ENCODE results near the gene GJB2. TPM values are rescaled to one million over a fixed set of nuclear protein-coding genes. Genes with fewer than 3 reads are reported as not detected.

Gene GJB2
- total RNA-seq, 1 experiment from 2014 or later, result 0.75 TPM

DNA sequence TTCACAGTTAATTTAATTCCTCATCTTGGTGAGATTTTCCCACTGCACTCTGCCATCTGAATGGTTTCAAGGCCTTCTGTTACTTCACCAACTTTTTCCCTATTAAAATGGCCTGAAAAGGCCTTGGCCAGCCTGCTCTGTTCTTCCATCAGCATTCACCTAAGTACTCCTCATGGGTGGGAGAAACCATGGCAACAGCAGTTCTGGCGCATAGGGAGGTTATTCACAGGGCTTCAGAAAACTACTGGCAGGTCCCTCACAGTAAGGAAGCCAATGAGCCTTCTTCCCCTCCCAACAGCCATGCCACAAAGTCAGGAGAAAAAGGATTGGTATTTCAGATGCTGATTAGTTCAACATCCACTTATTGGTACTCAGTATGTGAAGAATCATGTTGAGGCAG is 17.2 kb upstream of the GJB2 start:
- H3K9me3 Mint-ChIP-seq (ENCODE audit: unreplicated experiment), result peaks cover 12% of the 10 kb centered on the region
- Histone ChIP-seq H3K36me3 (ENCODE audit: control insufficient read depth, insufficient read depth, low read length) (no peaks in the 10 kb centered on the region), H3K9me3 (no peaks in the 10 kb centered on the region), H3K27me3 (replicated peaks; ENCODE audit: control insufficient read depth, insufficient read depth, low read length) (peaks cover 1% of the 10 kb centered on the region; the same call in 1 of the 2 replicates), H3K4me1 (no peaks in the 10 kb centered on the region), H3K4me3 (ENCODE audit: low read depth, low read length) (no peak overlapping the region)
- TF ChIP-seq, protein P1, sequence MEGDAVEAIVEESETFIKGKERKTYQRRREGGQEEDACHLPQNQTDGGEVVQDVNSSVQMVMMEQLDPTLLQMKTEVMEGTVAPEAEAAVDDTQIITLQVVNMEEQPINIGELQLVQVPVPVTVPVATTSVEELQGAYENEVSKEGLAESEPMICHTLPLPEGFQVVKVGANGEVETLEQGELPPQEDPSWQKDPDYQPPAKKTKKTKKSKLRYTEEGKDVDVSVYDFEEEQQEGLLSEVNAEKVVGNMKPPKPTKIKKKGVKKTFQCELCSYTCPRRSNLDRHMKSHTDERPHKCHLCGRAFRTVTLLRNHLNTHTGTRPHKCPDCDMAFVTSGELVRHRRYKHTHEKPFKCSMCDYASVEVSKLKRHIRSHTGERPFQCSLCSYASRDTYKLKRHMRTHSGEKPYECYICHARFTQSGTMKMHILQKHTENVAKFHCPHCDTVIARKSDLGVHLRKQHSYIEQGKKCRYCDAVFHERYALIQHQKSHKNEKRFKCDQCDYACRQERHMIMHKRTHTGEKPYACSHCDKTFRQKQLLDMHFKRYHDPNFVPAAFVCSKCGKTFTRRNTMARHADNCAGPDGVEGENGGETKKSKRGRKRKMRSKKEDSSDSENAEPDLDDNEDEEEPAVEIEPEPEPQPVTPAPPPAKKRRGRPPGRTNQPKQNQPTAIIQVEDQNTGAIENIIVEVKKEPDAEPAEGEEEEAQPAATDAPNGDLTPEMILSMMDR (IDR thresholded peaks at IDR 0.05; ENCODE audit: insufficient read depth in 1 of 2, low read depth in 1 of 2, low read length in 1 of 2, severe bottlenecking in 1 of 2, unreplicated experiment in 1 of 2), result no peak
- intact Hi-C loops (cut with micrococcal nuclease; ENCODE audit: unreplicated experiment), result no loop called here
- no peak for DNase-seq
- peaks cover 28% of the 10 kb centered on the region for H3K27me3 Mint-ChIP-seq (ENCODE audit: insufficient read depth, unreplicated experiment)
- POLR2A ChIA-PET, result no interaction called here
- H3K36me3 Mint-ChIP-seq (ENCODE audit: insufficient read depth, unreplicated experiment), result no peaks in the 10 kb centered on the region
- BruUV-seq (replicated peaks), result no TSS peak
- CTCF ChIA-PET, result no interaction called here
- H3K4me3 Mint-ChIP-seq (ENCODE audit: unreplicated experiment), result no peak overlapping the region
- H3K27ac Mint-ChIP-seq (ENCODE audit: unreplicated experiment), result no peak overlapping the region
- no peaks in the 10 kb centered on the region for H3K4me1 Mint-ChIP-seq (ENCODE audit: low read depth, unreplicated experiment)

DNA sequence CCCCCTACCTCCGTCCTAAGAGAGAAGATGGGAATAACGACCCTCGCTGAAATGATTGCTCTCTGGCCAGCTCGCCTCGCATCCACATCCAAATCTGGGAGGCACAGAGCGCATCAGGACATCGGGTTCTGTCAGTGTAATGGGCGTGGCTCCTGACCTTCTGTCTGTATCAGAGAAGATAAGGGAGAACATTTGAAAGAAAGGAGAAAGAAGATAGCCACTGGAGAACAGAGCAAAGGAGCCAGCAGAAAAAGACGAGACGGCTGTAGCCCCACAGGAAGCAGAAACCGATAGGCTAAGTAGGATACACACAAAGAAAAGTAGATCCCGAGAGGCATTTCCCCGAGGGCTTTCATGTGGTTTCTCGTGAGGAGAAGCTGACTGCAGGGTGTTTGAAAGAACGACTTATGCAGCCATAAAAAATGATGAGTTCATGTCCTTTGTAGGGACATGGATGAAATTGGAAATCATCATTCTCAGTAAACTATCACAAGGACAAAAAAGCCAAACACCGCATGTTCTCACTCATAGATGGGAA is 14.0 kb upstream of the GJB2 start:
- H3K4me3 Mint-ChIP-seq (ENCODE audit: unreplicated experiment), result no peak overlapping the region
- no peaks in the 10 kb centered on the region for H3K4me1 ChIP-seq
- CTCF ChIA-PET, result no interaction called here
- no peaks in the 10 kb centered on the region for H3K36me3 ChIP-seq (ENCODE audit: control insufficient read depth, insufficient read depth, low read length)
- intact Hi-C loops (cut with micrococcal nuclease; ENCODE audit: unreplicated experiment), result no loop called here
- H3K27me3 ChIP-seq (replicated peaks; ENCODE audit: control insufficient read depth, insufficient read depth, low read length), result peaks cover 1% of the 10 kb centered on the region; the same call in 1 of the 2 replicates
- no peaks in the 10 kb centered on the region for H3K36me3 Mint-ChIP-seq (ENCODE audit: insufficient read depth, unreplicated experiment)
- TF ChIP-seq, protein P1 (IDR thresholded peaks at IDR 0.05; ENCODE audit: insufficient read depth in 1 of 2, low read depth in 1 of 2, low read length in 1 of 2, severe bottlenecking in 1 of 2, unreplicated experiment in 1 of 2), result no peak
- H3K4me1 Mint-ChIP-seq (ENCODE audit: low read depth, unreplicated experiment), result no peaks in the 10 kb centered on the region
- H3K9me3 ChIP-seq, result no peaks in the 10 kb centered on the region
- peaks cover 15% of the 10 kb centered on the region for H3K27me3 Mint-ChIP-seq (ENCODE audit: insufficient read depth, unreplicated experiment)
- no peak for DNase-seq
- H3K4me3 ChIP-seq (ENCODE audit: low read depth, low read length), result no peak overlapping the region
- H3K27ac Mint-ChIP-seq (ENCODE audit: unreplicated experiment), result no peak overlapping the region
- POLR2A ChIA-PET, result no interaction called here
- no TSS peak for BruUV-seq (replicated peaks)
- no peaks in the 10 kb centered on the region for H3K9me3 Mint-ChIP-seq (ENCODE audit: unreplicated experiment)

DNA sequence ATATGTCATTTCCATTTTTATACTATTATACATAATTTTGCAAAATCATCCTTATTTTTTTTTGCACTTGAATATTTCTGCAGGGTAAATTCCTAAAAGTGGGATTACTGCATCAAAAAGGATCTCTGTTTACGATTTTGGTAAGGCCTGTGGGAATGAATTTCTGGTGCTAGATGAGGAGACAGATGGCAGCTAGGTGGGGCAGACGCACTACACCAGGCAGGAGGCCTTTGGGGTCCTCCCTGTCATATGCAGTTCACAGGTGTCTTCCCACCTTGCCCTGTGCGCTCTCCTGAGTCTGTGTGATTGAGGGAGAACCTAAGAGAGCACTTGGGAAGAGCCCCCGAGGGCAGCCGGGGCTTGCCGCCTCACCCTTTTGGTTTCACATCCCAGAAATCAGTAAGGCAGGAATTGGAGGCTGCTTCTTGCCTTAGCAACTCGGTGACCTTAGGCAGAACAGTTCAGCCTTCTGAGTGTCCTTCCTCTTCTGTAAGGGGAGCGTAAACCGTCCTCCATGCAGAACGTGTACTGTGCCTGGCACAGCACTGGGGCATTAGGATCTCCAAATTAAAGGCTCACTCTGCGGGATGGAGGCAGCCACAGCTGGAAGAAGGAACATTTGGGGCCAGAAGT is 13.4 kb upstream of the GJB2 start:
- Histone ChIP-seq H3K4me3 (ENCODE audit: low read depth, low read length) (no peak overlapping the region), H3K4me1 (no peaks in the 10 kb centered on the region), H3K9me3 (no peaks in the 10 kb centered on the region), H3K36me3 (ENCODE audit: control insufficient read depth, insufficient read depth, low read length) (no peaks in the 10 kb centered on the region), H3K27me3 (replicated peaks; ENCODE audit: control insufficient read depth, insufficient read depth, low read length) (peaks cover 1% of the 10 kb centered on the region; the same call in 1 of the 2 replicates)
- H3K27me3 Mint-ChIP-seq (ENCODE audit: insufficient read depth, unreplicated experiment), result peaks cover 18% of the 10 kb centered on the region
- CTCF ChIA-PET, result no interaction called here
- no peaks in the 10 kb centered on the region for H3K36me3 Mint-ChIP-seq (ENCODE audit: insufficient read depth, unreplicated experiment)
- H3K27ac Mint-ChIP-seq (ENCODE audit: unreplicated experiment), result no peak overlapping the region
- no peaks in the 10 kb centered on the region for H3K9me3 Mint-ChIP-seq (ENCODE audit: unreplicated experiment)
- DNase-seq, result no peak
- no peaks in the 10 kb centered on the region for H3K4me1 Mint-ChIP-seq (ENCODE audit: low read depth, unreplicated experiment)
- POLR2A ChIA-PET, result no interaction called here
- intact Hi-C loops (cut with micrococcal nuclease; ENCODE audit: unreplicated experiment), result no loop called here
- H3K4me3 Mint-ChIP-seq (ENCODE audit: unreplicated experiment), result no peak overlapping the region
- TF ChIP-seq, protein P1 (IDR thresholded peaks at IDR 0.05; ENCODE audit: insufficient read depth in 1 of 2, low read depth in 1 of 2, low read length in 1 of 2, severe bottlenecking in 1 of 2, unreplicated experiment in 1 of 2), result no peak
- no TSS peak for BruUV-seq (replicated peaks)
